Measurements from ENCODE around the gene ASIC1. TPM values are rescaled to one million over a fixed set of nuclear protein-coding genes. Genes with fewer than 3 reads are reported as not detected.

The ASIC1 gene
- total RNA-seq, 1 donor = 0.72 TPM

- H3K27me3 ChIP-seq (ENCODE audit: insufficient read depth, low read length) = no peaks in the 10 kb centered on the region
- no peaks in the 10 kb centered on the region for H4K20me1 ChIP-seq (ENCODE audit: insufficient read depth, low read length)
- DNase-seq (ENCODE audit: insufficient read length, low spot score, missing footprints) = peak; percentile 55
Observed at GRCh38 chr12:50107416-50108268, 50.2 kb downstream of the ASIC1 start.

GRCh38 chr12:50109319-50109718, 51.9 kb downstream of the ASIC1 start:
- Histone ChIP-seq H3K4me3 (ENCODE audit: insufficient read depth, low read length) (no peak overlapping the region), H3K9me3 (ENCODE audit: low read depth, low read length) (no peaks in the 10 kb centered on the region), H3K4me2 (ENCODE audit: insufficient read depth, low read length) (no peak overlapping the region), H3K4me1 (ENCODE audit: insufficient read depth, low read length) (peaks cover 23% of the 10 kb centered on the region), H3K27me3 (ENCODE audit: insufficient read depth, low read length) (no peaks in the 10 kb centered on the region), H3K79me2 (ENCODE audit: insufficient read depth, low read length) (peaks cover 18% of the 10 kb centered on the region), H4K20me1 (ENCODE audit: insufficient read depth, low read length) (peaks cover 3% of the 10 kb centered on the region), H2AFZ (ENCODE audit: low read length) (no peak overlapping the region), H3K36me3 (ENCODE audit: insufficient read depth, low read length) (no peaks in the 10 kb centered on the region), H3K27ac (ENCODE audit: low read depth, low read length) (no peak overlapping the region)
- TF ChIP-seq, protein P1, sequence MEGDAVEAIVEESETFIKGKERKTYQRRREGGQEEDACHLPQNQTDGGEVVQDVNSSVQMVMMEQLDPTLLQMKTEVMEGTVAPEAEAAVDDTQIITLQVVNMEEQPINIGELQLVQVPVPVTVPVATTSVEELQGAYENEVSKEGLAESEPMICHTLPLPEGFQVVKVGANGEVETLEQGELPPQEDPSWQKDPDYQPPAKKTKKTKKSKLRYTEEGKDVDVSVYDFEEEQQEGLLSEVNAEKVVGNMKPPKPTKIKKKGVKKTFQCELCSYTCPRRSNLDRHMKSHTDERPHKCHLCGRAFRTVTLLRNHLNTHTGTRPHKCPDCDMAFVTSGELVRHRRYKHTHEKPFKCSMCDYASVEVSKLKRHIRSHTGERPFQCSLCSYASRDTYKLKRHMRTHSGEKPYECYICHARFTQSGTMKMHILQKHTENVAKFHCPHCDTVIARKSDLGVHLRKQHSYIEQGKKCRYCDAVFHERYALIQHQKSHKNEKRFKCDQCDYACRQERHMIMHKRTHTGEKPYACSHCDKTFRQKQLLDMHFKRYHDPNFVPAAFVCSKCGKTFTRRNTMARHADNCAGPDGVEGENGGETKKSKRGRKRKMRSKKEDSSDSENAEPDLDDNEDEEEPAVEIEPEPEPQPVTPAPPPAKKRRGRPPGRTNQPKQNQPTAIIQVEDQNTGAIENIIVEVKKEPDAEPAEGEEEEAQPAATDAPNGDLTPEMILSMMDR (IDR thresholded peaks at IDR 0.05; ENCODE audit: extremely low read depth, low read depth, low read length) = no peak
- no peak for DNase-seq (ENCODE audit: insufficient read length, low spot score, missing footprints)

More at GRCh38 chr12:50107416-50108268, 50.2 kb downstream of the ASIC1 start:
- Histone ChIP-seq H3K79me2 (ENCODE audit: insufficient read depth, low read length) (peaks cover 4% of the 10 kb centered on the region), H2AFZ (ENCODE audit: low read length) (no peak overlapping the region), H3K27ac (ENCODE audit: low read depth, low read length) (no peak overlapping the region), H3K36me3 (ENCODE audit: insufficient read depth, low read length) (no peaks in the 10 kb centered on the region), H3K4me1 (ENCODE audit: insufficient read depth, low read length) (peaks cover 26% of the 10 kb centered on the region), H3K4me3 (ENCODE audit: insufficient read depth, low read length) (no peak overlapping the region), H3K9me3 (ENCODE audit: low read depth, low read length) (no peaks in the 10 kb centered on the region), H3K4me2 (ENCODE audit: insufficient read depth, low read length) (no peak overlapping the region)
- TF ChIP-seq, protein P1 (IDR thresholded peaks at IDR 0.05; ENCODE audit: extremely low read depth, low read depth, low read length) = no peak

- peak; percentile 73 for DNase-seq (ENCODE audit: insufficient read length, low spot score, missing footprints)
- Histone ChIP-seq H3K4me3 (ENCODE audit: insufficient read depth, low read length) (peak overlapping the region; percentile 30), H3K27me3 (ENCODE audit: insufficient read depth, low read length) (no peaks in the 10 kb centered on the region), H3K36me3 (ENCODE audit: insufficient read depth, low read length) (no peaks in the 10 kb centered on the region), H3K79me2 (ENCODE audit: insufficient read depth, low read length) (peaks cover 25% of the 10 kb centered on the region), H3K9me3 (ENCODE audit: low read depth, low read length) (no peaks in the 10 kb centered on the region), H3K4me1 (ENCODE audit: insufficient read depth, low read length) (peaks cover 23% of the 10 kb centered on the region), H2AFZ (ENCODE audit: low read length) (peak overlapping the region; percentile 80), H4K20me1 (ENCODE audit: insufficient read depth, low read length) (peaks cover 3% of the 10 kb centered on the region), H3K4me2 (ENCODE audit: insufficient read depth, low read length) (peak overlapping the region; percentile 70), H3K27ac (ENCODE audit: low read depth, low read length) (peak overlapping the region; percentile 70)
- TF ChIP-seq, protein P1 (IDR thresholded peaks at IDR 0.05; ENCODE audit: extremely low read depth, low read depth, low read length) = no peak
Observed at GRCh38 chr12:50110127-50110761, 52.8 kb downstream of the ASIC1 start.
